HCT116 (cell line): ENCODE measurements around the gene DLG2. TPM values are rescaled to one million over a fixed set of nuclear protein-coding genes. Genes with fewer than 3 reads are reported as not detected.

ENCODE experiments used
- ATAC-seq: fragments of 200-7000 bp; cut with Tn5 transposase; 2 replicates; pipeline ENCODE4 v1.9.1; 2020; ENCODE audit warnings: mild to moderate bottlenecking, moderate library complexity
- BruUV-seq: library from RNA; stranded (reverse); fragments of 400-500 nt; replicated peaks from 2 replicates; lab custom pipeline; 2021; lab: Mats Ljungman, UMichigan
- CTCF ChIA-PET: fragments of 300-600 bp; sonication (Branson Sonifier 250); formaldehyde crosslinking; loops from one replicate; lab custom pipeline; 2021; ENCODE audit warnings: antibody characterized with exemption; lab: Charles Lee
- POLR2A ChIA-PET: fragments of 300-600, 350-600 bp; sonication (Branson Sonifier 250); formaldehyde crosslinking; loops from one replicate; lab custom pipeline; 2021; ENCODE audit warnings: antibody characterized with exemption; lab: Charles Lee
- RAD21 ChIA-PET, 2 experiments: fragments of 300-600 bp; sonication (Branson Sonifier 250); formaldehyde crosslinking; loops; one replicate each; lab custom pipeline; 2023; ENCODE audit warnings: low total read pairs in 2 of 2; ENCODE audit not compliant: uncharacterized antibody in 2 of 2, unreplicated experiment in 2 of 2, low non-redundant PET in 1 of 2; lab: Charles Lee
- DNase-seq: peaks from one replicate; pipeline ENCODE4 v3.0.0-alpha.2; 2010; ENCODE audit warnings: low read depth, low spot score
- H2AFZ ChIP-seq: fragments of 200-600 bp; shearing (Covaris generic), sonication (generic); 2 replicates; pipeline ENCODE4 v1.6.1; 2017; ENCODE audit warnings: low read depth, mixed run types, mixed read lengths, antibody characterized with exemption, low read length; ENCODE audit not compliant: poor library complexity, severe bottlenecking
- H3K27ac ChIP-seq: 2 replicates; pipeline ENCODE4 v1.5.1; 2012; ENCODE audit warnings: low read depth, low read length
- H3K27me3 ChIP-seq: fragments of 200-600 bp; sonication (generic); 2 replicates; pipeline ENCODE4 v1.6.1; 2016; ENCODE audit warnings: mixed run types, low read length, mixed read lengths; ENCODE audit not compliant: insufficient read depth
- H3K36me3 ChIP-seq, 2 experiments: fragments of 200-500 bp in 1 of 2; fragments of 200-600 bp in 1 of 2; sonication (Bioruptor generic) in 1 of 2; sonication (generic) in 1 of 2; 2 replicates each; pipeline versions ENCODE4 v1.5.1 to v1.6.1; 2014 to 2016; ENCODE audit warnings: low read length in 2 of 2, inconsistent platforms in 1 of 2, mixed read lengths in 1 of 2, mixed run types in 1 of 2; ENCODE audit not compliant: insufficient read depth in 2 of 2, control insufficient read depth in 1 of 2
- H3K4me1 ChIP-seq, 2 experiments: fragments of 200-600 bp in 1 of 2; sonication (generic) in 1 of 2; 2 replicates each; pipeline versions ENCODE4 v1.5.1 to v1.6.1; 2012 to 2017; ENCODE audit warnings: low read length in 2 of 2, inconsistent platforms in 1 of 2, mild to moderate bottlenecking in 1 of 2, mixed read lengths in 1 of 2, mixed run types in 1 of 2, moderate library complexity in 1 of 2; ENCODE audit not compliant: insufficient read depth in 2 of 2, control insufficient read depth in 1 of 2
- H3K4me2 ChIP-seq: fragments of 200-600 bp; sonication (generic); 2 replicates; pipeline ENCODE4 v1.6.1; 2017; ENCODE audit warnings: mixed run types, low read length, mixed read lengths
- H3K4me3 ChIP-seq, 2 experiments: fragments of 200-600 bp in 1 of 2; sonication (generic) in 1 of 2; replicated peaks in 1 of 2; 2 replicates each; pipeline ENCODE4 v1.5.1; 2011 to 2016; ENCODE audit warnings: low read length in 2 of 2, control low read depth in 1 of 2, low read depth in 1 of 2, mild to moderate bottlenecking in 1 of 2, mixed read lengths in 1 of 2, mixed run types in 1 of 2
- H3K79me2 ChIP-seq: fragments of 200-600 bp; sonication (generic); 2 replicates; pipeline ENCODE4 v1.6.1; 2017; ENCODE audit warnings: mild to moderate bottlenecking, mixed run types, low read length, moderate library complexity, mixed read lengths; ENCODE audit not compliant: insufficient read depth
- H3K9ac ChIP-seq: fragments of 200-600 bp; sonication (generic); 2 replicates; pipeline ENCODE4 v1.6.1; 2016; ENCODE audit warnings: low read length, mixed read lengths
- H3K9me2 ChIP-seq: fragments of 200-600 bp; sonication (generic), shearing (Covaris generic); 2 replicates; pipeline ENCODE4 v1.6.1; 2017; ENCODE audit warnings: mixed run types, mild to moderate bottlenecking, moderate library complexity; ENCODE audit not compliant: insufficient read depth
- H3K9me3 ChIP-seq, 2 experiments: fragments of 200-500 bp in 1 of 2; fragments of 200-600 bp in 1 of 2; sonication (Bioruptor generic) in 1 of 2; sonication (generic) in 1 of 2; 2 replicates each; pipeline ENCODE4 v1.6.1; 2014 to 2017; ENCODE audit warnings: low read length in 2 of 2, mixed read lengths in 2 of 2, inconsistent platforms in 1 of 2, low read depth in 1 of 2, mild to moderate bottlenecking in 1 of 2, mixed run types in 1 of 2, moderate library complexity in 1 of 2; ENCODE audit not compliant: control insufficient read depth in 1 of 2, insufficient read depth in 1 of 2
- H4K20me1 ChIP-seq: fragments of 200-600 bp; sonication (generic), shearing (Covaris generic); 2 replicates; pipeline ENCODE4 v1.6.1; 2017; ENCODE audit warnings: mixed run types, mild to moderate bottlenecking, moderate library complexity; ENCODE audit not compliant: insufficient read depth
- CEBPB ChIP-seq: IDR thresholded peaks from 2 replicates; pipeline ENCODE4 v1.6.1; 2012; ENCODE audit warnings: low read depth
- CTCF ChIP-seq, 3 experiments: fragments of 200-600 bp in 1 of 3; sonication (generic) in 1 of 3; IDR thresholded peaks in 2 of 3; conservative IDR thresholded peaks in 1 of 3; 2 replicates each; pipeline ENCODE4 v1.5.1; 2012 to 2017; ENCODE audit warnings: low read depth in 2 of 3, low read length in 2 of 3, antibody characterized with exemption in 1 of 3, borderline replicate concordance in 1 of 3, control low read depth in 1 of 3, mild to moderate bottlenecking in 1 of 3, mixed read lengths in 1 of 3, mixed run types in 1 of 3, moderate library complexity in 1 of 3; ENCODE audit not compliant: insufficient read depth in 1 of 3
- EGR1 ChIP-seq: IDR thresholded peaks from 2 replicates; pipeline ENCODE4 v1.6.1; 2012; ENCODE audit warnings: low read depth
- ELF1 ChIP-seq: IDR thresholded peaks from 2 replicates; pipeline ENCODE4 v1.6.1; 2012; ENCODE audit warnings: low read depth, borderline replicate concordance
- EZH2 ChIP-seq: fragments of 200-600 bp; sonication (generic); IDR thresholded peaks from 2 replicates; pipeline ENCODE4 v1.6.1; 2017; ENCODE audit warnings: antibody characterized with exemption, mixed run types
- EZH2phosphoT487 ChIP-seq: fragments of 200-600 bp; IDR thresholded peaks from 2 replicates; pipeline ENCODE4 v1.6.1; 2018; ENCODE audit warnings: antibody characterized with exemption, borderline replicate concordance
- JUND ChIP-seq: IDR thresholded peaks from 2 replicates; pipeline ENCODE4 v1.6.1; 2012
- POLR2A ChIP-seq: IDR thresholded peaks from 2 replicates; pipeline ENCODE4 v1.7.0; 2011; ENCODE audit warnings: borderline replicate concordance; ENCODE audit not compliant: insufficient read depth, insufficient read length; ENCODE audit errors: extremely low read depth
- RAD21 ChIP-seq: IDR thresholded peaks from 2 replicates; pipeline ENCODE4 v1.6.1; 2012; ENCODE audit warnings: low read depth, mild to moderate bottlenecking
- SIN3A ChIP-seq: IDR thresholded peaks from 2 replicates; pipeline ENCODE4 v1.6.1; 2012; ENCODE audit warnings: low read depth
- SRF ChIP-seq: IDR thresholded peaks from 2 replicates; pipeline ENCODE4 v1.6.1; 2012; ENCODE audit warnings: low read depth
- TCF7L2 ChIP-seq: IDR thresholded peaks from 2 replicates; pipeline ENCODE4 v1.7.0; 2011; ENCODE audit warnings: borderline replicate concordance, inconsistent platforms; ENCODE audit not compliant: insufficient read depth, insufficient read length; ENCODE audit errors: extremely low read depth
- ZFX ChIP-seq: fragments of 450-650 bp; IDR thresholded peaks from 2 replicates; pipeline ENCODE4 v1.6.1; 2017
- ZNF274 ChIP-seq: fragments of 200-500 bp; sonication (Bioruptor generic); IDR thresholded peaks from 2 replicates; pipeline ENCODE4 v1.6.1; 2014; ENCODE audit warnings: mild to moderate bottlenecking, low read depth, low read length, inconsistent platforms
- intact Hi-C: fragments of 100-400 bp; cut with micrococcal nuclease; formaldehyde crosslinking; loops from 2 replicates; pipeline ENCODE4 v1.10.0; 2022
- total RNA-seq: library from RNA; stranded (reverse); gene quantifications from one replicate; pipeline ENCODE4 v1.2.1, GENCODE V29; 2021; ENCODE audit not compliant: unreplicated experiment
- TF ChIP-seq, protein P1 (sequence below): IDR thresholded peaks from 2 replicates; pipeline ENCODE4 v1.6.1; 2011; ENCODE audit warnings: mild to moderate bottlenecking, low read length, moderate library complexity; ENCODE audit not compliant: insufficient replicate concordance; ENCODE audit errors: extremely low read depth
- TF ChIP-seq, protein P2 (sequence below): IDR thresholded peaks from 2 replicates; pipeline ENCODE4 v1.6.1; 2012
- TF ChIP-seq, protein P3 (sequence below): IDR thresholded peaks from 2 replicates; pipeline ENCODE4 v1.6.1; 2012

DLG2 gene
- total RNA-seq, 1 experiment from 2014 or later, result 2.4 TPM

DNA sequence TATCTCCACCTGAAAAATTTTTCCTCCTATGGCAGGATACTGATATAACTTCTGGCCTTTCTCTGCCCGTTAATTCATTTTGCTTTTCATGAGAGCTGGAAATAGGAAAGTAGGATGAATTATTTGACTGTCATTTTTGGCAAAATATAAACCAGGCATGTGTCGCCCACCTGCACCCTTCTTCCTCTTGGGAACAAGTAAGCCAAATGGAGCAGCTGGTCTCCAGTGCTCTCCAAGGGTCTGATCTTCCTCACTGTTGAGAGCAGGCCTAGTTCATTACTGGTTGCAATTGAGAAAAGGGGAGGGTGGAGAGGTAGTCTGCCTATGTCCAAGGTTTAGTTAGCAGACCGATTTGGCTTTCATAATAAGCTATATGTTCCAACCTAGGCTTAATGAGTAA is 582.2 kb downstream of the DLG2 start:
- ChIA-PET RAD21 (no interaction called here), CTCF (no interaction called here), POLR2A (no interaction called here)
- Histone ChIP-seq H3K9ac (no peak overlapping the region), H3K4me1 (no peaks in the 10 kb centered on the region), H3K9me3 (no peaks in the 10 kb centered on the region), H4K20me1 (no peaks in the 10 kb centered on the region), H3K36me3 (no peaks in the 10 kb centered on the region), H3K9me2 (no peaks in the 10 kb centered on the region), H3K27me3 (peaks cover 15% of the 10 kb centered on the region), H3K4me2 (no peak overlapping the region), H2AFZ (no peak overlapping the region), H3K27ac (no peak overlapping the region), H3K79me2 (no peaks in the 10 kb centered on the region), H3K4me3 (no peak overlapping the region)
- intact Hi-C loops, result no loop called here
- BruUV-seq, result no TSS peak
- DNase-seq (no peak), ATAC-seq (no peak)
- TF ChIP-seq ELF1 (no peak), CTCF (IDR thresholded peaks at IDR 0.05 in 2 of 3, conservative IDR thresholded peaks at IDR 0.05 in 1 of 3; ENCODE audit: borderline replicate concordance in 1 of 3, insufficient read depth in 1 of 3, low read depth in 2 of 3, low read length in 2 of 3) (no peak), CEBPB (no peak), TCF7L2 (no peak), EZH2phosphoT487 (no peak), JUND (no peak), EGR1 (no peak), ZFX (no peak), SRF (no peak), EZH2 (no peak), POLR2A (no peak), ZNF274 (no peak), RAD21 (no peak), SIN3A (no peak)
- TF ChIP-seq, protein P1, sequence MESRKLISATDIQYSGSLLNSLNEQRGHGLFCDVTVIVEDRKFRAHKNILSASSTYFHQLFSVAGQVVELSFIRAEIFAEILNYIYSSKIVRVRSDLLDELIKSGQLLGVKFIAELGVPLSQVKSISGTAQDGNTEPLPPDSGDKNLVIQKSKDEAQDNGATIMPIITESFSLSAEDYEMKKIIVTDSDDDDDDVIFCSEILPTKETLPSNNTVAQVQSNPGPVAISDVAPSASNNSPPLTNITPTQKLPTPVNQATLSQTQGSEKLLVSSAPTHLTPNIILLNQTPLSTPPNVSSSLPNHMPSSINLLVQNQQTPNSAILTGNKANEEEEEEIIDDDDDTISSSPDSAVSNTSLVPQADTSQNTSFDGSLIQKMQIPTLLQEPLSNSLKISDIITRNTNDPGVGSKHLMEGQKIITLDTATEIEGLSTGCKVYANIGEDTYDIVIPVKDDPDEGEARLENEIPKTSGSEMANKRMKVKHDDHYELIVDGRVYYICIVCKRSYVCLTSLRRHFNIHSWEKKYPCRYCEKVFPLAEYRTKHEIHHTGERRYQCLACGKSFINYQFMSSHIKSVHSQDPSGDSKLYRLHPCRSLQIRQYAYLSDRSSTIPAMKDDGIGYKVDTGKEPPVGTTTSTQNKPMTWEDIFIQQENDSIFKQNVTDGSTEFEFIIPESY, result no peak
- TF ChIP-seq, protein P2, sequence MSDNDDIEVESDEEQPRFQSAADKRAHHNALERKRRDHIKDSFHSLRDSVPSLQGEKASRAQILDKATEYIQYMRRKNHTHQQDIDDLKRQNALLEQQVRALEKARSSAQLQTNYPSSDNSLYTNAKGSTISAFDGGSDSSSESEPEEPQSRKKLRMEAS, result no peak
- TF ChIP-seq, protein P3, sequence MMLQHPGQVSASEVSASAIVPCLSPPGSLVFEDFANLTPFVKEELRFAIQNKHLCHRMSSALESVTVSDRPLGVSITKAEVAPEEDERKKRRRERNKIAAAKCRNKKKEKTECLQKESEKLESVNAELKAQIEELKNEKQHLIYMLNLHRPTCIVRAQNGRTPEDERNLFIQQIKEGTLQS, result no peak
